ENCODE measurements around the gene RPRD1A.
"Not testable (repeated sequence)": the region's sequence is repeated elsewhere in the genome, so short reads cannot be mapped to it uniquely, and the experiment has no call there.

RPRD1A gene

GRCh38 chr18:35969676-35970075, 97.7 kb downstream of the RPRD1A start:
- TF ChIP-seq, protein P1, sequence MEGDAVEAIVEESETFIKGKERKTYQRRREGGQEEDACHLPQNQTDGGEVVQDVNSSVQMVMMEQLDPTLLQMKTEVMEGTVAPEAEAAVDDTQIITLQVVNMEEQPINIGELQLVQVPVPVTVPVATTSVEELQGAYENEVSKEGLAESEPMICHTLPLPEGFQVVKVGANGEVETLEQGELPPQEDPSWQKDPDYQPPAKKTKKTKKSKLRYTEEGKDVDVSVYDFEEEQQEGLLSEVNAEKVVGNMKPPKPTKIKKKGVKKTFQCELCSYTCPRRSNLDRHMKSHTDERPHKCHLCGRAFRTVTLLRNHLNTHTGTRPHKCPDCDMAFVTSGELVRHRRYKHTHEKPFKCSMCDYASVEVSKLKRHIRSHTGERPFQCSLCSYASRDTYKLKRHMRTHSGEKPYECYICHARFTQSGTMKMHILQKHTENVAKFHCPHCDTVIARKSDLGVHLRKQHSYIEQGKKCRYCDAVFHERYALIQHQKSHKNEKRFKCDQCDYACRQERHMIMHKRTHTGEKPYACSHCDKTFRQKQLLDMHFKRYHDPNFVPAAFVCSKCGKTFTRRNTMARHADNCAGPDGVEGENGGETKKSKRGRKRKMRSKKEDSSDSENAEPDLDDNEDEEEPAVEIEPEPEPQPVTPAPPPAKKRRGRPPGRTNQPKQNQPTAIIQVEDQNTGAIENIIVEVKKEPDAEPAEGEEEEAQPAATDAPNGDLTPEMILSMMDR (IDR thresholded peaks at IDR 0.05; ENCODE audit: low read depth, low read length) = no peak
- H3K4me3 ChIP-seq (ENCODE audit: low read depth, low read length) = no peak overlapping the region

DNA sequence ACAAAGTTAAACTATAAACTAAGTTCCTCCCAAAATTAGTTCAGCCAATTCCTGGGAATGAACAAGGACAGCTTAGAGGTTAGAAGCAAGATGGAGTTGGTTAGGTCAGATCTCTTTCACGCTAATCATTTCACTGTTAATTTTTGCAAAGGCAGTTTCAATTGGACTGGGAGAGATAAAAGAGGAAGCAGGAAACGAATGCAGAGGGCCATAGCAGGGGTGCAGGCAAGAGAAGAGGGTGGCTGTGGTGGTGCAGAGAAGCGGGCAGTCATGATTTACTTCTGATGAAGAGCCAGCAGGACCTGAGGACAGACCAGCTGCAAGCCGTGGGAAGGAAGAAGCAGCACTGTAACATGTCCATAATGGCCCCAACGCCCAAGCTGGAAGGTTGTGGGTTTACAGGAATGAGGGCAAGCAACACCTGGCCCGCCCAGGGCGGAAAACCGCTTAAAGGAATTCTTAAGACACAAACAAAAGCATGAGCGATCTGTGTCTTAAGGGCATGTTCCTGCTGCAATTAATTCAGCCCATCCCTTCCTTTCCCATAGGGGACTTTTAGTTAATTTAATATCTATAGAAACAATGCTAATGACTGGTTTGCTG, 99.0 kb downstream of the RPRD1A start:
- H3K4me3 ChIP-seq (ENCODE audit: low read depth, low read length) = no peak overlapping the region
- TF ChIP-seq, protein P1 (IDR thresholded peaks at IDR 0.05; ENCODE audit: low read depth, low read length) = no peak

DNA sequence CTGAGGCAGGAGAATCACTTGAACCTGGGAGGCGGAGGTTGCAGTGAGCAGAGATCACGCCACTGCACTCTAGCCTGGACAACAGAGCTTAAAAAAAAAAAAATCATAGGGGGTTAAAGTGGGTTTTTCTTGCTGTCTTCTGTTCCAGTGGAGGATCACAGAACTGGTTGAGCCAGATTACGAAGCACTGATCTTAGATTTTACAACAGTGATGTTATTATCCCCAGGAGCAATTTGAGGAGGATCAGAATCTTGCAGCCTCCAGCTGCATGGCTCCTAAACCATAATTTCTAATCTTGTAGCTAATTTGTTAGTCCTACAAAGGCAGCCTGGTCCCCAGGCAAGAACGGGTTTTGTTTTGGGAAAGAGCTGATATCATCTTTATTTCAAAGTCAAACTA, 99.5 kb downstream of the RPRD1A start:
- not testable (repeated sequence) for H3K4me3 ChIP-seq (ENCODE audit: low read depth, low read length)

- H3K4me3 ChIP-seq (ENCODE audit: low read depth, low read length) = no peak overlapping the region
- TF ChIP-seq, protein P1 (IDR thresholded peaks at IDR 0.05; ENCODE audit: low read depth, low read length) = no peak
Observed at GRCh38 chr18:35964319-35964718, 103.0 kb downstream of the RPRD1A start.

GRCh38 chr18:35962320-35962719, 105.0 kb downstream of the RPRD1A start:
- H3K4me3 ChIP-seq (ENCODE audit: low read depth, low read length) = no peak overlapping the region
- TF ChIP-seq, protein P1 (IDR thresholded peaks at IDR 0.05; ENCODE audit: low read depth, low read length) = no peak

- TF ChIP-seq, protein P1 (IDR thresholded peaks at IDR 0.05; ENCODE audit: low read depth, low read length) = no peak
- H3K4me3 ChIP-seq (ENCODE audit: low read depth, low read length) = no peak overlapping the region
Observed at GRCh38 chr18:35956226-35956625, 111.1 kb downstream of the RPRD1A start.

DNA sequence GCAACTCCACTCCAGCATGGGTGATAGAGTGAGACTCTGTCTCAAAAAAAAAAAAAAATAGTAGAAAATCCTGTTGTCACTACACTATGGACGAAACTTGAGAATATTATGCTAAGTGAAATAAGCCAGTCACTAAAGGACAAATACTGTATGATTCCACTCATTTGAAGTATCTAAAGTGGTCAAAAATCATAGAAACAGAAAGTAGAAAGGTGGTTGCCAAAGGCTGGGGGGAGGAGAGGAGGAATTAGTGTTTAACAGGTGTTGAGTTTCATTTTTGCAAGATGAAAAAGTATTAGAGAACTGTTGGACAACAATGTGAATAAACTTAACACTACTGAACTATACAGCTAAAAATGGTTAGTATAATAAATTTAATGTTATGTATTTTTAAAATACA, 113.7 kb downstream of the RPRD1A start:
- no peak overlapping the region for H3K4me3 ChIP-seq (ENCODE audit: low read depth, low read length)
- TF ChIP-seq, protein P1 (IDR thresholded peaks at IDR 0.05; ENCODE audit: low read depth, low read length) = no peak

DNA sequence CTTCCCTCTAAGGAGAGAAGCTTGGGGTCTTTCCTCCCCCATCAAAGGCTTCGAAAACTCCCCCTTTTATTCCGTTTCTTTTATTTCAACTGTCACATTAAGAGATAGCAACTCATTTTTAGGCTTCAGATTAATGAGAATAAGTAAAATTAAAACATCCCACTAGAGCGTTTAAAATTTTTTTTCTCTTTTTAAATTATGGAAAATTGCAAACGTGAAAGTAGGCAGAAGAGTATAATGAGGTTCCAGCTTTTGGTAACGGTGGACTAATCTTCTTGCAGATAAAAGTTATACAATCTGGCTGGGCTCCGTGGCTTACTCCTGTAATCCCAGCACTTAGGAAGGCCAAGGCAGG, 116.8 kb downstream of the RPRD1A start:
- peak overlapping the region; percentile 43; the same call in 1 of the 2 replicates for H3K4me3 ChIP-seq (ENCODE audit: low read depth, low read length)
- TF ChIP-seq, protein P1 (IDR thresholded peaks at IDR 0.05; ENCODE audit: low read depth, low read length) = no peak

Measured in WI38 (cell line).